ENCODE data around the gene FXR2.

GRCh38 chr17:7636163-7636562 is 21.5 kb upstream of the FXR2 start:
- no peak for TF ChIP-seq POLR2A (IDR thresholded peaks at IDR 0.05; ENCODE audit: low read length)
- TF ChIP-seq GATA1 (IDR thresholded peaks at IDR 0.05; ENCODE audit: low read depth, low read length) = no peak

Measured in erythroblast (primary cell).